ENCODE results near the gene TSEN2.
"Not testable (repeated sequence)": the region's sequence is repeated elsewhere in the genome, so short reads cannot be mapped to it uniquely, and the experiment has no call there.

TSEN2 gene

GRCh38 chr3:12444582-12445471 lies 39.5 kb upstream of the TSEN2 start:
- intact Hi-C loops (cut with DNase I; ENCODE audit: low total_unique reads): no loop called here
- TF ChIP-seq CTCF (IDR thresholded peaks at IDR 0.05): no peak
- Histone ChIP-seq H3K4me3 (no peak overlapping the region), H3K27me3 (peaks cover 0 to 33% of the 10 kb centered on the region in 2 donors), H3K27ac (no peak overlapping the region), H3K9me3 (no peaks in the 10 kb centered on the region), H3K36me3 (no peaks in the 10 kb centered on the region), H3K4me1 (peaks cover 0 to 8% (median 2%) of the 10 kb centered on the region in 4 donors)
- DNase-seq: no peak

GRCh38 chr3:12445523-12446240 lies 38.6 kb upstream of the TSEN2 start:
- Histone ChIP-seq H3K4me3 (no peak overlapping the region), H3K36me3 (no peaks in the 10 kb centered on the region), H3K27me3 (peaks cover 0 to 33% of the 10 kb centered on the region in 2 donors), H3K9me3 (no peaks in the 10 kb centered on the region), H3K27ac (no peak overlapping the region), H3K4me1 (peaks cover 0 to 7% (median 2%) of the 10 kb centered on the region in 4 donors)
- intact Hi-C loops (cut with DNase I; ENCODE audit: low total_unique reads): no loop called here
- no peak for DNase-seq
- no peak for TF ChIP-seq CTCF (IDR thresholded peaks at IDR 0.05)

GRCh38 chr3:12446298-12446697 lies 38.0 kb upstream of the TSEN2 start:
- intact Hi-C loops (cut with DNase I; ENCODE audit: low total_unique reads): no loop called here
- DNase-seq: no peak
- H3K27ac ChIP-seq: no peak overlapping the region
- H3K4me1 ChIP-seq: peaks cover 0 to under 1% (median 0%) of the 10 kb centered on the region in 4 donors
- peaks cover 0 to 33% of the 10 kb centered on the region in 2 donors for H3K27me3 ChIP-seq
- H3K4me3 ChIP-seq: no peak overlapping the region
- TF ChIP-seq CTCF (IDR thresholded peaks at IDR 0.05): no peak
- no peaks in the 10 kb centered on the region for H3K36me3 ChIP-seq
- peaks cover 0 to 2% (median 0%) of the 10 kb centered on the region in 3 donors for H3K9me3 ChIP-seq

GRCh38 chr3:12447075-12447474 lies 37.2 kb upstream of the TSEN2 start:
- intact Hi-C loops (cut with DNase I; ENCODE audit: low total_unique reads): no loop called here
- no peaks in the 10 kb centered on the region for H3K36me3 ChIP-seq
- DNase-seq: no peak

GRCh38 chr3:12448404-12449202 lies 35.7 kb upstream of the TSEN2 start:
- H3K27ac ChIP-seq; H3K4me3 ChIP-seq; H3K4me1 ChIP-seq; H3K9me3 ChIP-seq; intact Hi-C loops (cut with DNase I; ENCODE audit: low total_unique reads); H3K36me3 ChIP-seq: not testable (repeated sequence)
- peaks cover 0 to 18% of the 10 kb centered on the region in 2 donors for H3K27me3 ChIP-seq
- DNase-seq: peak in 1 of 2 donors; percentile 9

More at GRCh38 chr3:12447075-12447474, 37.2 kb upstream of the TSEN2 start:
- peaks cover 0 to 5% (median 0%) of the 10 kb centered on the region in 3 donors for H3K9me3 ChIP-seq
- H3K4me1 ChIP-seq: no peaks in the 10 kb centered on the region
- no peak for TF ChIP-seq CTCF (IDR thresholded peaks at IDR 0.05)
- H3K27me3 ChIP-seq: peaks cover 0 to 27% of the 10 kb centered on the region in 2 donors
- no peak overlapping the region for H3K4me3 ChIP-seq
- H3K27ac ChIP-seq: no peak overlapping the region

Measured in tibial artery (tissue), 4 donors.